GM12878 (cell line): ENCODE results near the gene KRTAP3-2.

Experiments
- NBN ChIP-seq: fragments of 450-650 bp; IDR thresholded peaks from 2 replicates; pipeline ENCODE4 v1.6.1; 2016
- RFX5 ChIP-seq: IDR thresholded peaks from 2 replicates; pipeline ENCODE4 v1.6.1; 2011; ENCODE audit warnings: low read depth, low read length, improper control_type of control experiment
- STAT3 ChIP-seq: IDR thresholded peaks from 2 replicates; pipeline ENCODE4 v1.6.1; 2011; ENCODE audit warnings: low read depth, low read length, improper control_type of control experiment

- TF ChIP-seq RFX5 (no peak), STAT3 (no peak), NBN (no peak)
Measured at GRCh38 chr17:41010441-41010840, 10.7 kb upstream of the KRTAP3-2 start.
